ENCODE data around the gene USP6NL. TPM values are rescaled to one million over a fixed set of nuclear protein-coding genes. Genes with fewer than 3 reads are reported as not detected.

USP6NL gene
- total and polyA plus RNA-seq, 2 of the 8 experiments (the other 6 are each of a cell fraction or from before 2014, with no cell fraction given): 10.9 to 28.8 TPM

GRCh38 chr10:11563936-11564335, 47.5 kb downstream of the USP6NL start:
- no peaks in the 10 kb centered on the region for H3K23me2 ChIP-seq (ENCODE audit: low read depth, low read length)
- H3K79me1 ChIP-seq (ENCODE audit: low read depth, low read length): no peaks in the 10 kb centered on the region; the same call in 1 of the 2 replicates
- FAIRE-seq: no peak
- H2BK20ac ChIP-seq (ENCODE audit: low read length): no peak overlapping the region
- H2AK5ac ChIP-seq (ENCODE audit: low read depth, low read length): no peak overlapping the region
- no peak overlapping the region for H2BK5ac ChIP-seq (ENCODE audit: low read depth, low read length)
- H3K4me2 ChIP-seq (ENCODE audit: insufficient read depth in 1 of 2, low read depth in 2 of 2, low read length in 2 of 2): no peak overlapping the region
- no peaks in the 10 kb centered on the region; a peak in 1 of 8 replicates for H3K36me3 ChIP-seq (ENCODE audit: control insufficient read depth in 2 of 4, insufficient read depth in 4 of 4, low read length in 3 of 4)
- H3K56ac ChIP-seq (replicated peaks; ENCODE audit: insufficient read length, low read depth, low read length): no peak overlapping the region
- no peak overlapping the region for H3K23ac ChIP-seq (ENCODE audit: insufficient read length)
- H4K5ac ChIP-seq (ENCODE audit: insufficient read length, low read depth, low read length): no peak overlapping the region
- H2BK120ac ChIP-seq (replicated peaks; ENCODE audit: low read depth, low read length): no peak overlapping the region
- DNase-seq (ENCODE audit: low read depth in 1 of 2, low spot score in 2 of 2): no peak
- peaks cover 4 to 95% of the 10 kb centered on the region in 2 experiments for H3K79me2 ChIP-seq (ENCODE audit: control insufficient read depth in 1 of 2, insufficient read depth in 2 of 2, low read length in 2 of 2)
- no peak overlapping the region for H3K27ac ChIP-seq (ENCODE audit: low read depth, low read length)
- no peak overlapping the region for H4K8ac ChIP-seq (ENCODE audit: extremely low read depth, insufficient read depth, low read length)
- H3K18ac ChIP-seq (ENCODE audit: extremely low read depth, low read length): no peak overlapping the region
- no peaks in the 10 kb centered on the region for H3K9me3 ChIP-seq (ENCODE audit: insufficient read depth in 2 of 2, low read depth in 1 of 2, low read length in 1 of 2)
- peaks cover 0 to 9% of the 10 kb centered on the region in 2 experiments for H4K20me1 ChIP-seq (replicated peaks in 1 of 2; ENCODE audit: control insufficient read depth in 1 of 2, insufficient read depth in 2 of 2, low read length in 2 of 2)
- H2BK15ac ChIP-seq (ENCODE audit: low read length): no peak overlapping the region
- no peak for TF ChIP-seq POLR2AphosphoS5 (IDR thresholded peaks at IDR 0.05; ENCODE audit: low read depth, low read length)
- no peak for TF ChIP-seq SUZ12 (IDR thresholded peaks at IDR 0.05; ENCODE audit: low read length)
- no peak for TF ChIP-seq SP4 (IDR thresholded peaks at IDR 0.05; ENCODE audit: low read length)
- TF ChIP-seq EZH2 (IDR thresholded peaks at IDR 0.05; ENCODE audit: low read depth, low read length, severe bottlenecking): no peak
- no peak for TF ChIP-seq CTBP2 (IDR thresholded peaks at IDR 0.05; ENCODE audit: borderline replicate concordance, insufficient read depth, insufficient read length, low read length)
- no peak for TF ChIP-seq CREB1 (IDR thresholded peaks at IDR 0.05)
- no peak for TF ChIP-seq CBX8 (IDR thresholded peaks at IDR 0.05; ENCODE audit: borderline replicate concordance, low read depth, low read length)
- TF ChIP-seq SIN3A (conservative IDR thresholded peaks at IDR 0.05 in 1 of 2, IDR thresholded peaks at IDR 0.05 in 1 of 2; ENCODE audit: low read depth in 1 of 2, low read length in 2 of 2): no peak
- TF ChIP-seq RFX5 (IDR thresholded peaks at IDR 0.05; ENCODE audit: borderline replicate concordance, low read depth, low read length): no peak
- TF ChIP-seq GABPA (IDR thresholded peaks at IDR 0.05; ENCODE audit: borderline replicate concordance, insufficient read depth, low read length): no peak
- H3K27me3 ChIP-seq (replicated peaks in 1 of 4; ENCODE audit: control insufficient read depth in 3 of 4, extremely low read depth in 1 of 4, insufficient read depth in 3 of 4, low read length in 3 of 4): no peaks in the 10 kb centered on the region
- CTCF ChIA-PET (ENCODE audit: partially characterized antibody): no interaction called here
- no peak overlapping the region for H3K9ac ChIP-seq (replicated peaks in 1 of 4; ENCODE audit: extremely low read depth in 1 of 4, low read depth in 3 of 4, low read length in 3 of 4)
- no peak overlapping the region for H3K4me3 ChIP-seq (ENCODE audit: extremely low read depth in 1 of 4, insufficient read depth in 2 of 4, low read depth in 3 of 4, low read length in 4 of 4)
- no peak overlapping the region for H2AFZ ChIP-seq (ENCODE audit: low read length)
- H3K14ac ChIP-seq (ENCODE audit: insufficient read length): no peak overlapping the region
- no peak overlapping the region for H3K4ac ChIP-seq (replicated peaks; ENCODE audit: insufficient read length, low read depth, low read length)
- H3K4me1 ChIP-seq (replicated peaks in 1 of 4; ENCODE audit: control insufficient read depth in 3 of 4, insufficient read depth in 4 of 4, low read length in 3 of 4): no peaks in the 10 kb centered on the region
- POLR2A ChIA-PET (ENCODE audit: partially characterized antibody): no interaction called here
- H4K91ac ChIP-seq (replicated peaks; ENCODE audit: insufficient read length, low read length): no peak overlapping the region
- 91% methylated on average over 2 of the region's 2 CpGs; no CpG with 5 or more reads in 1 of the 2 experiments for WGBS, 2 experiments (ENCODE audit: extremely low coverage in 1 of 2, insufficient coverage in 1 of 2, insufficient read length in 1 of 2, insufficient replicate concordance in 2 of 2, low coverage in 1 of 2, low lambda C conversion rate in 2 of 2, missing lambda C conversion rate in 1 of 2)
- H2BK12ac ChIP-seq (ENCODE audit: low read depth, low read length): no peak overlapping the region
